SK-N-SH (cell line): ENCODE measurements around the gene EXOC7. TPM values are rescaled to one million over a fixed set of nuclear protein-coding genes. Genes with fewer than 3 reads are reported as not detected.

Source experiments
- CTCF ChIA-PET: fragments of 300-600, 350-600 bp; formaldehyde crosslinking; extraction: SDS; loops from one replicate; lab custom pipeline; 2021; lab: Yijun Ruan, JAX
- POLR2A ChIA-PET: fragments of 350-600 bp; sonication (Branson Sonifier 250); formaldehyde crosslinking; extraction: SDS; loops from one replicate; lab custom pipeline; 2020; ENCODE audit warnings: antibody characterized with exemption, inconsistent platforms; lab: Yijun Ruan, JAX
- DNase-seq: peaks from one replicate; pipeline ENCODE4 v3.0.0; 2012
- H2AFZ ChIP-seq: fragments of 200-600 bp; sonication (generic); 2 replicates; pipeline ENCODE4 v1.8.1; 2016; ENCODE audit warnings: antibody characterized with exemption, mild to moderate bottlenecking, low read depth
- H3F3A ChIP-seq: fragments of 200-600 bp; sonication (generic); replicated peaks from 2 replicates; pipeline ENCODE3; 2016; ENCODE audit warnings: antibody characterized with exemption, mild to moderate bottlenecking; ENCODE audit not compliant: insufficient read depth
- H3K27ac ChIP-seq, 2 experiments: fragments of 200-500 bp in 1 of 2; fragments of 200-600 bp in 1 of 2; sonication (Bioruptor generic) in 1 of 2; sonication (generic), shearing (Covaris generic) in 1 of 2; 2 replicates each; pipeline versions ENCODE4 v1.5.1 to v1.6.1; 2014 to 2016; ENCODE audit warnings: low read depth in 2 of 2, inconsistent platforms in 1 of 2, low read length in 1 of 2, mild to moderate bottlenecking in 1 of 2, mixed read lengths in 1 of 2
- H3K27me3 ChIP-seq: fragments of 200-600 bp; sonication (generic), shearing (Covaris generic); 2 replicates; pipeline ENCODE4 v1.6.1; 2016; ENCODE audit warnings: mixed run types; ENCODE audit not compliant: insufficient read depth
- H3K36me3 ChIP-seq, 2 experiments: fragments of 200-500 bp in 1 of 2; fragments of 200-600 bp in 1 of 2; sonication (Bioruptor generic) in 1 of 2; sonication (generic) in 1 of 2; replicated peaks in 1 of 2; 2 replicates each; pipeline versions ENCODE3 to v1.5.1; 2014 to 2016; ENCODE audit warnings: low read length in 1 of 2, mild to moderate bottlenecking in 1 of 2; ENCODE audit not compliant: insufficient read depth in 2 of 2, control insufficient read depth in 1 of 2
- H3K4me1 ChIP-seq, 2 experiments: fragments of 200-500 bp in 1 of 2; fragments of 200-600 bp in 1 of 2; sonication (Bioruptor generic) in 1 of 2; sonication (generic), shearing (Covaris generic) in 1 of 2; 2 replicates each; pipeline versions ENCODE4 v1.5.1 to v1.6.1; 2014 to 2016; ENCODE audit warnings: low read depth in 1 of 2, low read length in 1 of 2, mixed run types in 1 of 2; ENCODE audit not compliant: insufficient read depth in 2 of 2, control insufficient read depth in 1 of 2
- H3K4me2 ChIP-seq: fragments of 200-600 bp; sonication (generic), shearing (Covaris generic); 2 replicates; pipeline ENCODE4 v1.6.1; 2017; ENCODE audit warnings: mixed run types
- H3K4me3 ChIP-seq, 2 experiments: fragments of 200-500 bp in 1 of 2; fragments of 200-600 bp in 1 of 2; sonication (Bioruptor generic) in 1 of 2; sonication (generic), shearing (Covaris generic) in 1 of 2; 2 replicates each; pipeline versions ENCODE4 v1.5.1 to v1.8.1; 2014 to 2016; ENCODE audit warnings: low read depth in 2 of 2, inconsistent platforms in 1 of 2, low read length in 1 of 2, mild to moderate bottlenecking in 1 of 2, mixed read lengths in 1 of 2, moderate library complexity in 1 of 2
- H3K79me2 ChIP-seq: fragments of 200-600 bp; sonication (generic); 2 replicates; pipeline ENCODE4 v1.8.1; 2017; ENCODE audit warnings: mild to moderate bottlenecking; ENCODE audit not compliant: insufficient read depth
- H3K9ac ChIP-seq: fragments of 200-600 bp; sonication (generic); 2 replicates; pipeline ENCODE4 v1.6.1; 2017; ENCODE audit warnings: mixed run types
- H3K9me2 ChIP-seq: fragments of 200-600 bp; sonication (generic); 2 replicates; pipeline ENCODE4 v1.6.1; 2017; ENCODE audit warnings: mixed run types
- H3K9me3 ChIP-seq: fragments of 200-600 bp; sonication (generic); 2 replicates; pipeline ENCODE4 v1.6.1; 2017; ENCODE audit warnings: mixed run types, mild to moderate bottlenecking, moderate library complexity
- H4K20me1 ChIP-seq: fragments of 200-600 bp; sonication (generic); 2 replicates; pipeline ENCODE4 v1.6.1; 2017; ENCODE audit warnings: mild to moderate bottlenecking, mixed run types; ENCODE audit not compliant: insufficient read depth
- CHD2 ChIP-seq: fragments of 150-350 bp; IDR thresholded peaks from 2 replicates; pipeline ENCODE4 v1.6.1; 2018; ENCODE audit warnings: low read length; ENCODE audit not compliant: partially characterized antibody
- CTCF ChIP-seq: fragments of 200-600 bp; sonication (generic); IDR thresholded peaks from 2 replicates; pipeline ENCODE4 v1.6.1; 2017; ENCODE audit warnings: antibody characterized with exemption, mild to moderate bottlenecking, moderate library complexity
- GATA2 ChIP-seq: sonication (generic); formaldehyde crosslinking; IDR thresholded peaks from 2 replicates; pipeline ENCODE4 v1.5.0; 2020; ENCODE audit warnings: mild to moderate bottlenecking, missing genetic modification reagents
- JUND ChIP-seq: IDR thresholded peaks from 2 replicates; pipeline ENCODE4 v1.4.0; 2012
- MAX ChIP-seq: IDR thresholded peaks from 2 replicates; pipeline ENCODE4 v1.4.0; 2012; ENCODE audit warnings: low read depth
- NFIC ChIP-seq: IDR thresholded peaks from 2 replicates; pipeline ENCODE4 v1.4.0; 2012; ENCODE audit warnings: borderline replicate concordance
- PBX3 ChIP-seq: IDR thresholded peaks from 2 replicates; pipeline ENCODE4; 2012
- REST ChIP-seq: IDR thresholded peaks from 2 replicates; pipeline ENCODE4 v1.6.1; 2012; ENCODE audit warnings: mild to moderate bottlenecking, low read depth, low read length, moderate library complexity
- TEAD4 ChIP-seq: IDR thresholded peaks from 2 replicates; pipeline ENCODE4 v1.4.0; 2012; ENCODE audit warnings: mild to moderate bottlenecking, borderline replicate concordance; ENCODE audit not compliant: insufficient read depth
- YY1 ChIP-seq: IDR thresholded peaks from 2 replicates; pipeline ENCODE4 v1.4.0; 2012; ENCODE audit warnings: low read depth, mild to moderate bottlenecking
- WGBS: methylation state at CpG from one replicate; pipeline ENCODE4 v1.1.6; 2017; ENCODE audit warnings: low lambda C conversion rate; 5-methylcytosine and 5-hydroxymethylcytosine counted together
- polyA plus RNA-seq, 3 experiments: library from polyadenylated mRNA; depleted of rRNA; stranded (reverse); fragments of >200 nt; gene quantifications; 2 replicates each; pipeline ENCODE4 v1.2.3, GENCODE V29; 2012

Gene EXOC7
- polyA plus RNA-seq, 1 of the 3 experiments (the other 2 are of a cell fraction): 129 TPM

- TF ChIP-seq CTCF (no peak), PBX3 (no peak), CHD2 (no peak), GATA2 (CRISPR knock-in tag) (no peak)
These were observed 16.1 kb downstream of the EXOC7 start (continued) for GRCh38 chr17:76087531-76087930.

GRCh38 chr17:76086384-76086783 lies 17.2 kb downstream of the EXOC7 start:
- Histone ChIP-seq H3K4me2 (no peak overlapping the region), H3K79me2 (no peaks in the 10 kb centered on the region), H4K20me1 (no peaks in the 10 kb centered on the region), H3K9me3 (no peaks in the 10 kb centered on the region), H3K36me3 (peaks cover 28 to 89% of the 10 kb centered on the region in 2 experiments), H3F3A (peaks cover 9% of the 10 kb centered on the region), H3K9ac (no peak overlapping the region), H3K27ac (no peak overlapping the region), H3K4me1 (no peaks in the 10 kb centered on the region), H2AFZ (no peak overlapping the region), H3K4me3 (no peak overlapping the region), H3K27me3 (no peaks in the 10 kb centered on the region), H3K9me2 (no peaks in the 10 kb centered on the region)
- DNase-seq: peak; percentile 25
- POLR2A ChIA-PET: no interaction called here
- TF ChIP-seq JUND: no peak
- no peak for TF ChIP-seq TEAD4
- no peak for TF ChIP-seq CTCF
- TF ChIP-seq NFIC: no peak
- no peak for TF ChIP-seq REST
- TF ChIP-seq MAX: no peak
- no peak for TF ChIP-seq GATA2 (CRISPR knock-in tag)
- no peak for TF ChIP-seq YY1
- CTCF ChIA-PET: interaction anchor here (0.9 to 1.6 kb wide), 4 partner anchors 8 to 86 kb away, joined by 3 to 7 read pairs (median 4); partner anchors contain the start of genes CDK3 and GALR2
- WGBS: 96% methylated on average over 9 of the region's 9 CpGs
